ENCODE data around the gene RASAL1.

GRCh38 chr12:113102811-113103210 is 32.8 kb downstream of the RASAL1 start:
- no peak for TF ChIP-seq NFIC (IDR thresholded peaks at IDR 0.05)
- TF ChIP-seq MAX (IDR thresholded peaks at IDR 0.05), result no peak
- no peak for TF ChIP-seq FOXM1 (IDR thresholded peaks at IDR 0.05; ENCODE audit: borderline replicate concordance, low read depth)
- TF ChIP-seq TCF12 (IDR thresholded peaks at IDR 0.05; ENCODE audit: low read depth), result no peak
- TF ChIP-seq EP300 (IDR thresholded peaks at IDR 0.05; ENCODE audit: borderline replicate concordance), result no peak
- no peak for TF ChIP-seq YY1 (IDR thresholded peaks at IDR 0.05; ENCODE audit: low read depth)
- no peak for TF ChIP-seq RAD21 (IDR thresholded peaks at IDR 0.05; ENCODE audit: low read depth)
- no peak for TF ChIP-seq EGR1 (IDR thresholded peaks at IDR 0.05)
- no peak for TF ChIP-seq REST (IDR thresholded peaks at IDR 0.05; ENCODE audit: low read depth)

Data from Ishikawa (cell line).